NCI-H748 treated with DMSO at 0.1 percent for 48 hours (cell line): Measurements from ENCODE around the gene METAP1.
"Not testable (repeated sequence)": the region's sequence is repeated elsewhere in the genome, so short reads cannot be mapped to it uniquely, and the experiment has no call there.

Experiments
- DNase-seq: peaks from one replicate; lab custom pipeline; 2025; lab: John Stamatoyannopoulos, UW

The METAP1 gene

GRCh38 chr4:98997166-98997565, 1.6 kb downstream of the METAP1 start:
- DNase-seq: no peak

- no peak for DNase-seq
Observed at GRCh38 chr4:98998551-98998950, 3.0 kb downstream of the METAP1 start.

DNA sequence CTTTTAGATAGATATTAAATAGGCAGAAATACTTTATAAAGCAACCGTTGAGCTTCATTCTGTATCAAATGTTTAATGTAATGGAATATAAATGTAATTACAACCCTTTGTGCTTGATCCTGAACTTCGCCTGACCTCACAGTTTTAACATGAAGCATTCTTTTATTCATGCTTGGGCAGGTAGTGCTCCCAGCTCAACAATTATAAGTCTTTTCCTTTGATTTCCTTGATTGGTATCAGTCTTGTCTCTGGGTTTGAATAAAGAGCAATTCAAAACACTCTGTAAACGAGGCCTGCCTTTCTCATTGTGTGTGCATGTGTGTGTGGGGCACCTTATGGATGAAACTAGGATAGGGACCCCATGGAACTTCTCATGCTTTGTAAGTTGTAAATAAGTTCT, 6.8 kb downstream of the METAP1 start:
- no peak for DNase-seq

DNA sequence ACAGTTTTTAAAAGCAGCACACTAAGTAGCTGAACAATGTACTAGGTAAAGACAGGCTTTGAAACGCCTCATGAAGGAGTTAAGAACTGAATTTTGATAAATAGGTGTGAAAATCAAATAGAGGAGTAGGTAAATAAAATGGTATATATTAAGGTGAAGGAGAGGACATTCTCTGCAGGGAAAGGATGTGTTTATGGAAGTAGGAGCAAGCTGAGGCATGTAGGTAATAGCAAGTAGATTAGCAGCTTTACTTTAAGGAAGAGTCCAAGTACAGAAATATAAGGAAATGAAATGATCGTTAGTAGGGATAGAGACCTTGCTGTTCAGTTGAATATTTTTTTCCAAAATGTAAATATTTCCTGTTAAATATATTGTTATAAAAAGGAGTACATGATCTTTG, 12.5 kb downstream of the METAP1 start:
- DNase-seq: no peak

GRCh38 chr4:99011910-99012309, 16.4 kb downstream of the METAP1 start:
- DNase-seq: no peak

DNA sequence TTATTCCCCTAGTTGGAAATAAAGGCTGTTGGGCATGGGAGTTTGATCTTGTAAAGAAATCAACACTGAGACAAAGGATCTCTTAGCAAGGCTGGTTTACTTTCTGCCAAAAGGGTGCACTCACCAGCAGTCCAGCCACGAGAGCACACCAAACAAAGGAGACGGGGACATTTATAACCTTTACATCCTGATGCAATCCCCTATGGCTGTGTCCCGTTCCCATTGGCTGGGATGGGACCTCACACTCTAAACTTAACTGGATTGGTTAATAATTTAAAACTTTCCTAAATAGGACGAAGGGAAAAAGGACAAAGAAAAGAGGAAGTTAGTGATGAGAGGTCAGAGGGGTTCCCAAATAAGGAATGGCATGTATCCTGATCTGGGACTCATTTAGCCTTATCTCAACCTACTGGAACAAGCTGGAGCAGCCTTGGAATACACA, 17.9 kb downstream of the METAP1 start:
- DNase-seq: no peak

DNA sequence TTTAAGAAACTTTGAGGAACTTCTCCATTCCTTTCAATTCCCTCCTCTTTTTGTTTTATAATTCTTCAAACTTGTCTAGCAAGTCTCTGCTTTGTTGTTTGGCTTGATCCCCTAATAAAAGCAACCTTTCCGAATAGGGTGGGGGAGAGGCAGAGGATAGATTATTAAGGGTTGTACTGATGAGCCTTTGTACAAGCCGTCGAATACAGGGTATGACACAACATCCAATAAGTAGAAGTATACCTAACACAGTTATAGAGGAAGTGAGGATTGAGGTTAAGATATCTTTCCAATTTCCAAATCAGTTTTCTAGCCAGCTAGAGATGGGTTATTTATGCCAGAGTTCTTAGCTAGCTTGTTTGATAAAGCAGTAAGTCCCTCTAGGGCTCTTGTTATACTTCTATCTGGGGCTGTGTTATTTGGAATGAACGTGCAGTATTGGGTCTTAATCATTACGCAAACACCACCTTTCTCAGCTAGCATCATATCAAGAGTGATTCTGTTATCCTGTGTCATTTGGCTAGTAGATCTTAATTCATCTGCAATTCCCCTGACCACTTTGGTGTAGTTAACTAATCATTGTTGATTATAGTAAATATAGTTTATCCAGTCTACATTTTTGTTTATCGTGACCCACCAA, 18.5 kb downstream of the METAP1 start:
- no peak for DNase-seq

- DNase-seq: no peak
Observed at GRCh38 chr4:99021386-99021785, 25.9 kb downstream of the METAP1 start.

GRCh38 chr4:99022566-99022965, 27.0 kb downstream of the METAP1 start:
- no peak for DNase-seq

- not testable (repeated sequence) for DNase-seq
Observed at GRCh38 chr4:99023800-99024251, 28.3 kb downstream of the METAP1 start.

DNA sequence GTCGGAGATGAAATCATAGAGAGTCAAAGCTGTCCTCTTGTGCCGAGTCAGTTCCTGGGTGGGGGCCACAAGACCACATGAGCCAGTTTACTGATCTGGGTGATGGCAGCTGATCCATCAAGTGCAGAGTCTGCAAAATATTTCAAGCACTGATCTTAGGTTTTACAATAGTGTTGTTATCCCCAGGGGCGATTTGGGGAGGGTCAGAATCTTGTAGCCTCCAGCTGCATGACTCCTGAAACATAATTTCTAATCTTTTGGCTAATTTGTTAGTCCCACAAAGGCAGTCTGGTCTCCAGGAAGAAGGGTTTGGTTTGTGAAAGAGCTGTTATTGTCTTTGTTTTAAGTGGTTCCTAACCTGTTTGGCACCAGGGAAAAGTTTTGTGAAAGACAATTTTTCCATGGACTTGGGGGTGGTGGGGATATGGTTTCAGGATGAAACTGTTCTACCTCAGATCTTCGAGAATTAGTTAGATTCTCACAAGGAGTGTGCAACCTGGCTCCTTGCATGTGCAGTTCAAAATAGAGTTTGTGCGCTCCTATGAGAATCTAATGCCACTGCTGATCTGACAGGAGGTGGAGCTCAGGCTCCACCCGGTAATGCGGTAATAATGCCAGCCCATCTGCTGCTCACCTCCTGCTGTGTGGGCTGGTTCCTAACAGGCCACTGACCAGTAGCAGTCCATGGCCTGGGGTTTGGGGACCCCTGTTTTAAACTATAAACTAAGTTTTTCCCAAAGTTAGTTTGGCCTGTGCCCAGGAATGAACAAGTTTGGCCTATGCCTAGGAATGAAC, 29.2 kb downstream of the METAP1 start:
- no peak for DNase-seq

DNA sequence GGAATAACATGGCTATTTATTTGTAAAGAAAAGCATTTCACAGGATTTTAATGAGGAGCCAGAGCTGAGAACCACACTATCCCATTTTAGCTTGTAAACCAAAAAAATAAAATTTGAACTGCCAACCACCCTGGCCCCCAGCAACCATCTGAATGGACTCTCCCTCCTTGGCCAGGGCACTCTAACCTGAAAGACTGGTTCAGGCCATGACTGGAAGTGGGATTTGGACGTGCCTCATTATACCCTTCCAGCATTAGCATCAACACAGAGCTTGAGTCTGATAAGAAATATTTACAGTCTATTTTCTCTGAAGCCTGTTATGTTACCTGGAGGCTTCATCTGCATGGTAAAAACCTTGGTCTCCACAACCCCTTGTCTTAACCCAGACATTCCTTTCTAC, 30.0 kb downstream of the METAP1 start:
- DNase-seq: no peak

DNA sequence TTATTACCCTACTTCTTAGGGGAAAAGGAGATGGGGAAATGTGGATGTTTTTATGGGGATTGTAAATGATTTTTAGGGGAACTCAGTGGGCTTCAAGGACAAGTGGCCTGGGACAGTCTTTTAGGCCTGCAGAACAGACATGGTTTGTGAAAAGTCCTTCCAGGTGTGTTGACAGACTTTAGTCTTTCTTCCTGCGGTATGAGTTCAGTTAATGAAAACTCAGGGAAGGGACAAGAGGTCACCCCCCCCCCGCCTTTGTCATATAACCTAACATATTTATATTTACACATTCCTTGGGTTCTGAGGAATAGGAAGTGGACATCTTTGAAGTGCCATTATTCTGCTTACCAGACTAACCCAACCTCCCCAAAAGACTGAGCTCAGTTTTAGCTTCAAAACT, 31.8 kb downstream of the METAP1 start:
- DNase-seq: no peak

GRCh38 chr4:99028187-99028586, 32.7 kb downstream of the METAP1 start:
- no peak for DNase-seq

DNA sequence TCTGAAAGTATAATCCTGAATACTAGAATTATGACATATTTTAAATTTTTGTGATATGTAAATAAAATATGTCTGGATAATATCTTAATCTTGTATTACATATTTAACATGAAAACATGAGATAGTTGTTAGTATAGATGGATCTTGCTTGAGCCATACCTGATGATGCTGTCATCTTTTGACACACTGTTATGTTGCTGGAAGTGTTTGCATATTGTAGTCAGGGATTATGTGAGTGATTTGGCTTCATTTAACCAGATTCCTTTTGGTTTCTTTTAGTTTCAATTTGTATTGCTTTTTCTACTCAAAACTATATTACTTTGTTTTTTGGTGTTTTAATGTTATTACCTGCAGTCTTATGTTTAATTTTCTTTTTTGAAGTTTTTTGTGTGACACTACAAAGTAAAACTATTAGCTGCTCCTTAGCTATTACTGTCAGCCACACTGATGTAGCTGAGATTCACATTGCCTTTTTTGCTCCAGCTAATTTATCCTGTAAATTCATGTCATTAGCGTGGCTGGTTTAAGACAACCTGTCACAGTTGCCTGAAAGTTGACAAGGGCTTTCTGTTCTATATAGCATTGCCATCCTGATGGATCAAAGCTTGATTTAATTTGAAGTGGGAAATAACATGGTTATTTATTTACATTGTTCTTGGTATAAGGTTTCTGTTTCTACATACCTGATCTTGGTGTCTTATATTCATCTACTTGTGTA, 33.7 kb downstream of the METAP1 start:
- DNase-seq: no peak

- no peak for DNase-seq
Observed at GRCh38 chr4:99029852-99030251, 34.3 kb downstream of the METAP1 start.

DNA sequence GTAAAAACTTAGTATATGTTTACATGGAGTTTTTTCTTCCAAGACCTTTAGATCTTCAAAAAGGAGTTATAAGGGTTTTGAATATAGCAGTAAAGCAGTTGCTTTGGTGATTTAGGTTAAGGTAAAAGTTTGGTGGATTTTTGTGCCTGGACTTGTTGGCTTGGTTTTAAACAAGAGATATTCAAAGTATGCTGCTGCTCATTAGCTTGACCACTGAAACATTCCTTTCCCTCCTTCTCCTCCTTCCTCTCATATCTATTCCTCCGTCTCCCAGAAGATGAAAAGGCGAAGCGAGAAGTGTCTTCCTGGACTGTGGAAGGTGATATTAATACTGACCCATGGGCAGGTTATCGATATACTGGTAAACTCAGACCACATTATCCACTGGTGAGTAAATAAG, 38.4 kb downstream of the METAP1 start:
- no peak for DNase-seq

DNA sequence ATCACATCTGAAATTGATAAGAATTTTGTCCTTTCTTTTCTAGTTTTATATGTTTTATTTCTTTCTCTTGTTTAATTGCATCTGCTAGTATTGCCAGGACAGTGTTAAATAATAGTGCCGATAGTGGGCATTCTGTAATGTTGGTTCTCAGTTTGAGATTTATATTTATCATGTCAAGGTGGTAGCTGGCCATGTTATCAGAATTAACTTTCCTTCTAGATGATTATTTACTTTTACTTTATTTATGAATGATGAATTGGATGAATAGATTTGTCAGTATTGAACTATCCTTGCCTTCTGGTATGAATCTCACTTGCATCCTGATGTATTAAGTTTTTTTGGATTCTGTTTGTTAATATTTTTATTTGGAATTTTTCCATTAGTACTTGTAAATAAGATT, 42.7 kb downstream of the METAP1 start:
- no peak for DNase-seq

- DNase-seq: no peak
Observed at GRCh38 chr4:99043346-99043745, 47.8 kb downstream of the METAP1 start.

GRCh38 chr4:99047710-99048109, 52.2 kb downstream of the METAP1 start:
- DNase-seq: no peak

DNA sequence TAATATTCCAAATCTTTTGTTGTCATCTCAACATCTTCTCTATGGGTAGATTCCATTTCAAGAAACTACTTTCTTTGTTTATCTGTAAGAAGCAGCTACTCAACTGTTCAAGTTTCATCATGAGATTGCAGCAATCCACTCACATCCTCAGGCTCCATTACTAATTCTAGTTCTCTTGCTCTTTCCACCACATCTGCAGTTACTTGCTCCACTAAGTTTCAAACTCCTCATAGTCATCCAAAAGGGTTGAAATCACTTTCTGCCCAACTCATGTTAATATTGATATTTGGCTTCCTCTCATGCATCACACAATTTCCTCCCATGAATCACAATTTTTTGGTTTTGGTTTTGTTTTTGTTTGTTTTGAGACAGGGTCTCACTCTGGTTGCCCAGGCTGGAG, 57.4 kb downstream of the METAP1 start:
- DNase-seq: no peak

- DNase-seq: no peak
Observed at GRCh38 chr4:99054428-99054994, 59.0 kb downstream of the METAP1 start.

GRCh38 chr4:99058228-99058627, 62.7 kb downstream of the METAP1 start:
- DNase-seq: no peak
